ENCODE data around the gene DCDC2. TPM values are rescaled to one million over a fixed set of nuclear protein-coding genes. Genes with fewer than 3 reads are reported as not detected.

Gene DCDC2
- total and polyA plus RNA-seq, 2 donors (not counting 3 experiments of a cell fraction or from before 2014, with no cell fraction given): not detected

DNA sequence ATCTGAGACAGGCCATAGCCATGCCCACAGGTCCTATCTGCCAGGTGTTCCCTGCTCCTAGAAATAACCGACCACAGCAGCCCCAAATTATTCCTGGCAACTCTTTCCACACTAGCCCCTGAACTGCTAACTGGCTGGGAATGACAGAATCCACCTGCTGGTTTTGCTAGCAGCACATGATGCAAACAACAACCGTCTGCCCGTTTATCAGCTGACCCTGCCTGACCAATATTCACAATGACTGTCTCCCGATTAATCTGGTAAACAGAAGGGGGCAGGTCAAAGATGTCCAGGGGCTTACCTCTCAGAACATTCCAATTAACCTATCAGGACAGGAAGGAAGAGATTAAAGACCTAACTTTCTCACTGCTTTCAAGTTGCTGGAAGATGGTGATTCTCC lies 130.3 kb downstream of the DCDC2 start:
- H3K4me3 ChIP-seq (replicated peaks in 1 of 3; ENCODE audit: insufficient read depth in 1 of 3, low read depth in 1 of 3, low read length in 3 of 3): no peak overlapping the region
- intact Hi-C loops (cut with micrococcal nuclease) (no loop called here), dilution Hi-C loops (cut with MboI; ENCODE audit: extremely low pct_ligation_motif_present, low sequenced_read_pairs) (no loop called here)
- H2AFZ ChIP-seq (ENCODE audit: low read depth, low read length): no peak overlapping the region
- H3K4me2 ChIP-seq (ENCODE audit: insufficient read depth, low read length): no peak overlapping the region
- no peaks in the 10 kb centered on the region for H3K27me3 ChIP-seq (ENCODE audit: control insufficient read depth in 2 of 2, insufficient read depth in 2 of 2, low read length in 2 of 2)
- no peaks in the 10 kb centered on the region for H4K20me1 ChIP-seq (replicated peaks; ENCODE audit: control insufficient read depth, extremely low read depth, insufficient read depth, low read length)
- no peak for DNase-seq (ENCODE audit: low read depth, low spot score)
- H3K9ac ChIP-seq (replicated peaks; ENCODE audit: extremely low read depth, insufficient read depth, low read length): no peak overlapping the region
- CTCF ChIA-PET: no interaction called here
- no peaks in the 10 kb centered on the region for H3K36me3 ChIP-seq (ENCODE audit: control insufficient read depth in 2 of 2, extremely low read depth in 1 of 2, insufficient read depth in 2 of 2, low read length in 2 of 2)
- H3K79me2 ChIP-seq (ENCODE audit: control insufficient read depth, insufficient read depth, low read length): no peaks in the 10 kb centered on the region
- H3K9me3 ChIP-seq (replicated peaks; ENCODE audit: control insufficient read depth, insufficient read depth, low read length): no peaks in the 10 kb centered on the region
- H3K9me1 ChIP-seq (replicated peaks; ENCODE audit: control insufficient read depth, extremely low read depth, insufficient read depth, low read length): no peaks in the 10 kb centered on the region
- TF ChIP-seq, protein P1, sequence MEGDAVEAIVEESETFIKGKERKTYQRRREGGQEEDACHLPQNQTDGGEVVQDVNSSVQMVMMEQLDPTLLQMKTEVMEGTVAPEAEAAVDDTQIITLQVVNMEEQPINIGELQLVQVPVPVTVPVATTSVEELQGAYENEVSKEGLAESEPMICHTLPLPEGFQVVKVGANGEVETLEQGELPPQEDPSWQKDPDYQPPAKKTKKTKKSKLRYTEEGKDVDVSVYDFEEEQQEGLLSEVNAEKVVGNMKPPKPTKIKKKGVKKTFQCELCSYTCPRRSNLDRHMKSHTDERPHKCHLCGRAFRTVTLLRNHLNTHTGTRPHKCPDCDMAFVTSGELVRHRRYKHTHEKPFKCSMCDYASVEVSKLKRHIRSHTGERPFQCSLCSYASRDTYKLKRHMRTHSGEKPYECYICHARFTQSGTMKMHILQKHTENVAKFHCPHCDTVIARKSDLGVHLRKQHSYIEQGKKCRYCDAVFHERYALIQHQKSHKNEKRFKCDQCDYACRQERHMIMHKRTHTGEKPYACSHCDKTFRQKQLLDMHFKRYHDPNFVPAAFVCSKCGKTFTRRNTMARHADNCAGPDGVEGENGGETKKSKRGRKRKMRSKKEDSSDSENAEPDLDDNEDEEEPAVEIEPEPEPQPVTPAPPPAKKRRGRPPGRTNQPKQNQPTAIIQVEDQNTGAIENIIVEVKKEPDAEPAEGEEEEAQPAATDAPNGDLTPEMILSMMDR (IDR thresholded peaks at IDR 0.05; ENCODE audit: extremely low read depth in 1 of 2, insufficient read depth in 1 of 2, low read depth in 1 of 2, low read length in 2 of 2): no peak
- TF ChIP-seq, protein P2, sequence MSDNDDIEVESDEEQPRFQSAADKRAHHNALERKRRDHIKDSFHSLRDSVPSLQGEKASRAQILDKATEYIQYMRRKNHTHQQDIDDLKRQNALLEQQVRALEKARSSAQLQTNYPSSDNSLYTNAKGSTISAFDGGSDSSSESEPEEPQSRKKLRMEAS (IDR thresholded peaks at IDR 0.05; ENCODE audit: insufficient read depth, insufficient read length): no peak
- TF ChIP-seq POLR2AphosphoS5 (IDR thresholded peaks at IDR 0.05; ENCODE audit: insufficient read depth, low read depth, low read length) (no peak), POLR2A (IDR thresholded peaks at IDR 0.05; ENCODE audit: low read depth, low read length) (no peak), GATA2 (IDR thresholded peaks at IDR 0.05; ENCODE audit: insufficient read depth, insufficient read length, low read depth, low read length) (no peak), FOS (IDR thresholded peaks at IDR 0.05; ENCODE audit: borderline replicate concordance, insufficient read depth, low read length) (no peak), MYC (IDR thresholded peaks at IDR 0.05; ENCODE audit: low read depth, low read length) (no peak), EZH2 (IDR thresholded peaks at IDR 0.05; ENCODE audit: borderline replicate concordance, low read depth, low read length, severe bottlenecking) (no peak)
- H3K27ac ChIP-seq (ENCODE audit: insufficient read depth, low read depth, low read length): no peak overlapping the region
- BruUV-seq (replicated peaks): no TSS peak
- no peak for FAIRE-seq
- POLR2A ChIA-PET: no interaction called here
- no peaks in the 10 kb centered on the region for H3K4me1 ChIP-seq (ENCODE audit: control insufficient read depth, extremely low read depth, insufficient read depth, low read length)
